Thymus (tissue), 11 donors: ENCODE data around the gene GSTM5. TPM values are rescaled to one million over a fixed set of nuclear protein-coding genes. Genes with fewer than 3 reads are reported as not detected.

Experiments
- DNase-seq, 9 donors: peaks; one replicate each; pipeline ENCODE4 v3.0.0-alpha.2; 2013; ENCODE audit warnings: low spot score in 9 of 9, low read depth in 6 of 9, missing footprints in 1 of 9
- H3K27ac ChIP-seq, 2 donors: one replicate each; pipeline ENCODE4 v1.5.1; 2013; ENCODE audit warnings: control low read depth in 1 of 2, low read depth in 1 of 2, low read length in 1 of 2, mild to moderate bottlenecking in 1 of 2, moderate library complexity in 1 of 2
- H3K27me3 ChIP-seq, 2 donors: one replicate each; pipeline ENCODE4 v1.5.1; 2013; ENCODE audit warnings: low read length in 1 of 2; ENCODE audit not compliant: control insufficient read depth in 2 of 2, insufficient read depth in 1 of 2
- H3K36me3 ChIP-seq, 2 donors: one replicate each; pipeline ENCODE4 v1.5.1; 2013; ENCODE audit warnings: low read length in 1 of 2, mild to moderate bottlenecking in 1 of 2, moderate library complexity in 1 of 2; ENCODE audit not compliant: control insufficient read depth in 2 of 2, insufficient read depth in 2 of 2
- H3K4me1 ChIP-seq, 2 donors: one replicate each; pipeline ENCODE4 v1.5.1; 2013; ENCODE audit warnings: low read length in 2 of 2; ENCODE audit not compliant: control insufficient read depth in 2 of 2, insufficient read depth in 2 of 2
- H3K4me3 ChIP-seq, 2 donors: one replicate each; pipeline ENCODE4 v1.5.1; 2013; ENCODE audit warnings: low read length in 2 of 2, control low read depth in 1 of 2, mild to moderate bottlenecking in 1 of 2
- H3K9me3 ChIP-seq, 2 donors: one replicate each; pipeline ENCODE4 v1.5.1; 2013; ENCODE audit warnings: low read length in 1 of 2, mild to moderate bottlenecking in 1 of 2; ENCODE audit not compliant: control insufficient read depth in 2 of 2, insufficient read depth in 1 of 2
- WGBS: extraction: QIAGEN DNeasy Blood & Tissue Kit; methylation state at CpG from one replicate; pipeline ENCODE4 v1.1.7; 2013; 5-methylcytosine and 5-hydroxymethylcytosine counted together
- polyA plus RNA-seq: library from polyadenylated mRNA; stranded (reverse); fragments of 200-250 nt; gene quantifications from one replicate; pipeline ENCODE4 v1.2.3, GENCODE V29; 2013
- total RNA-seq: library from RNA; stranded (reverse); fragments of 120-200 nt; gene quantifications from one replicate; pipeline ENCODE4 v1.2.4, GENCODE V29; 2013
- donor health status: healthy.

GSTM5 gene
- total and polyA plus RNA-seq, 2 donors, result 2.3 to 4.1 TPM

DNA sequence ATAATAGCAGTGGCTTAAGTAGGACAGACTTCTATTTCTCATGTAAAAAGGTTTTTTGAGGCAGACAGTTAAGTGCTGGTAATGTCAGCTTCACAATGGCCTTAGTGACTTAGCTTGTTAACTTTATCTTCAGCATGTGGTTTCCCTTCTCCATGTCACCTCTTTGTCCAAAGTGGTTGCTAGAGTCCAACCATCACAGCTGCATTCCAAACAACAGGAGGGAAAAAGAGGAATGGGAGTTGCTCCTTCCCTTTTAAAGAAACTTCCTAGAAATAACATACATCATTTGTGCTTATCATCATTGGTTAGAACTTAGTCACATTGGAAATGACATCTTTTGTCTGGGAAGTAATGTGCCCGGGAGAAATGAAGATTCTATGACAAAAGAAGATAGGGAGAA, 9.9 kb downstream of the GSTM5 start:
- Histone ChIP-seq H3K4me3 (no peak overlapping the region), H3K27me3 (no peaks in the 10 kb centered on the region), H3K27ac (no peak overlapping the region), H3K4me1 (no peaks in the 10 kb centered on the region), H3K36me3 (no peaks in the 10 kb centered on the region), H3K9me3 (peaks cover 0 to 4% of the 10 kb centered on the region in 2 donors)
- WGBS, result 99% methylated on average over 1 of the region's 1 CpG
- no peak for DNase-seq

DNA sequence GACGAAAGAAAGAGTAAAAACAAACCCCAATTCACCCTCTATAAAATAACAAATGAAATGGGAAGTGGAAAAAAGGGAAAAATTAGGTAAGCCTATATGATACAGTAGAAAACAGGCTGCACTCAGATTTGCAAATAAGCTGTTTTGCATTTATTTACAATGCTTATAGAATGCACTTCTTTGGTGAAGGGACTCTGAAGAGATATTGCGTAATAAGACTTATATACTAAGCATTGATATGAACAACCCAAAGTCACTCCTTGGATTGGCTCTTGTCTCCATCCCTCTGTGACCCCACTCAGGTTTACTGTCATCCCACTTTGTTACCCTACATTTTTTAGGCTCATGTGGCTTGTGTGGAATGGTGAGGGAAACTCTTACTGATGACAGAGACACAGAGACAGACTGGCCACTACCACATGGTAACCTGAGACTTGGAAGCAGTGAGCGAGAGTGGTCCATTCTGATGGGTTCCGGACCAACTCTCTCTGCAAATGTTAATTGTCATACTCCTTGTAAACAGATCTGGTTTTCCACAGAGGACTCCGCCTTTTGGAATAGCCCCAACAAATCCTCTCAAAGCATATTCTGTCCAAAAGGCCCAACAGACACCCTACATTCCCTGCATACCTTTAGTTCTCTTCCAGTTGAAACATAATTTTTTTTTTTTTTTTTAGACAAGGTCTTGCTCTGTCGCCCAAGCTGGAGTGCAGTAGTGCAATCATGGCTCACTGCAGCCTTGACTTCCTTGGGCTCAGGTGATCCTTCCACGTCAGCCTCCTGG, 11.0 kb downstream of the GSTM5 start:
- no peaks in the 10 kb centered on the region for H3K36me3 ChIP-seq
- DNase-seq, result no peak
- no peak overlapping the region for H3K4me3 ChIP-seq
- H3K27me3 ChIP-seq, result no peaks in the 10 kb centered on the region
- peaks cover 0 to 6% of the 10 kb centered on the region in 2 donors for H3K9me3 ChIP-seq
- H3K4me1 ChIP-seq, result no peaks in the 10 kb centered on the region
- no peak overlapping the region for H3K27ac ChIP-seq
- WGBS, result 95% methylated on average over 7 of the region's 7 CpGs

DNA sequence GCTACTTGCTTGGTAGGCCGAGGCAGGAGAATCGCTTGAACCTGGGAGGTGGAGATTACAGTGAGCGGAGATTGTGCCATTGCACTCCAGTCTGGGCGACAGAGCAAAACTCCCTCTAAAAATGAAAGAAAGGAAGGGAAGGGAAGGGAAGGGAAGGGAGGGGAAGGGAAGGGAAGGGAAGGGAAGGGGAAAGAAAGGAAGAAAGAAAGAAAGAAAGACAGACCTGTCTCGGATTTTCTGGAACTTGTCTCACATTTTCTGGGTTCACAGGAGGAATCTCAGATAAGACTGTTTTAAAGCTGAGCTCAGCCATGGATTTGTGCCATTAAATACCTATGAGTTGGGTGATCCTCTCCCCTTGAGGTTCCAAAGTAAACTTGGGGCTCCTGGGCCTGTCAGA, 12.9 kb downstream of the GSTM5 start:
- 90% methylated on average over 5 of the region's 5 CpGs for WGBS
- no peaks in the 10 kb centered on the region for H3K4me1 ChIP-seq
- H3K9me3 ChIP-seq, result peaks cover 0 to 6% of the 10 kb centered on the region in 2 donors
- H3K27me3 ChIP-seq, result no peaks in the 10 kb centered on the region
- H3K36me3 ChIP-seq, result no peaks in the 10 kb centered on the region
- H3K27ac ChIP-seq, result no peak overlapping the region
- H3K4me3 ChIP-seq, result no peak overlapping the region
- no peak for DNase-seq

- Histone ChIP-seq H3K9me3 (peaks cover 0 to 6% of the 10 kb centered on the region in 2 donors), H3K4me3 (no peak overlapping the region), H3K27ac (no peak overlapping the region), H3K36me3 (no peaks in the 10 kb centered on the region), H3K27me3 (no peaks in the 10 kb centered on the region), H3K4me1 (no peaks in the 10 kb centered on the region)
- DNase-seq, result no peak
- 93% methylated on average over 4 of the region's 4 CpGs for WGBS
These were observed 13.5 kb downstream of the GSTM5 start for GRCh38 chr1:109725510-109725909.

- H3K27ac ChIP-seq, result no peak overlapping the region
- DNase-seq, result no peak
These were observed 14.0 kb downstream of the GSTM5 start for GRCh38 chr1:109726007-109726406.

DNA sequence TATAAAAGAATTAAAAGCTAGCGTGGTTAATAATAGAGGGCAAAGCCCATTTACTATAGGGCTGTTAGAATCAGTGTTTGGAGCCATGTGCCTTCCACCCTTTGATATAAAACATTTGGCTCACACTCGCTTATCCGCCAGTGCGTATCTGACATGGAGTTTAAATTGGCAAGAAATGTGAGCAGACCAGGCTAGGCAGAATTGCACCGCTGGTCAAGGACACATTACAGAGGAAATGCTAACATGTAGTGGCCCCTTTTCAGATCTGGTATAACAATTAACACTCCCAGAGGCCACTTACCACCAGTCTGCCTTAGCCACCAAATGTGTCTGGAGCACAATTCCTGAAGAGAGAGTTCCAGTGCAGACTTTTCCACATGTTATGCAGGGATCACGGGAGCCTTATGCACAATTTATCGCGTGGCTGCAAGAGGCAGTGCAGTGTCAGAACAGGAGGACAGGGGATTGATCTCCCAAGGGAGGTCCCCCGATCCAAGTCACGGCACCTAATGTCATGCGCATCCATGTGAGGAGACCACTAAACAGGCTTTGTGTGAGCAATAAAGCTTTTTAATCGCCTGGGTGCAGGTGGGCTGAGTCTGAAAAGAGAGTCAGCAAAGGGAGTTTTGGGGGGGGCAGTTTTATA, 14.8 kb downstream of the GSTM5 start:
- WGBS, result 97% methylated on average over 12 of the region's 12 CpGs
- no peak overlapping the region for H3K27ac ChIP-seq
- H3K9me3 ChIP-seq, result peaks cover 0 to 6% of the 10 kb centered on the region in 2 donors
- DNase-seq, result no peak
- no peaks in the 10 kb centered on the region for H3K36me3 ChIP-seq
- H3K4me3 ChIP-seq, result no peak overlapping the region
- H3K27me3 ChIP-seq, result no peaks in the 10 kb centered on the region
- H3K4me1 ChIP-seq, result no peaks in the 10 kb centered on the region

More at GRCh38 chr1:109726007-109726406, 14.0 kb downstream of the GSTM5 start:
- WGBS, result 96% methylated on average over 1 of the region's 1 CpG
- H3K27me3 ChIP-seq, result no peaks in the 10 kb centered on the region
- peaks cover 0 to 6% of the 10 kb centered on the region in 2 donors for H3K9me3 ChIP-seq
- H3K4me3 ChIP-seq, result no peak overlapping the region
- H3K4me1 ChIP-seq, result no peaks in the 10 kb centered on the region
- no peaks in the 10 kb centered on the region for H3K36me3 ChIP-seq

GRCh38 chr1:109728870-109729269, 16.8 kb downstream of the GSTM5 start:
- peaks cover 0 to 6% of the 10 kb centered on the region in 2 donors for H3K9me3 ChIP-seq

GRCh38 chr1:109730666-109731065, 18.6 kb downstream of the GSTM5 start:
- Histone ChIP-seq H3K27me3 (no peaks in the 10 kb centered on the region), H3K4me3 (no peak overlapping the region), H3K27ac (no peak overlapping the region), H3K36me3 (no peaks in the 10 kb centered on the region), H3K9me3 (peaks cover 0 to 6% of the 10 kb centered on the region in 2 donors), H3K4me1 (peaks cover 4% of the 10 kb centered on the region in 2 donors)
- WGBS, result 88% methylated on average over 6 of the region's 6 CpGs
- DNase-seq, result no peak

More at GRCh38 chr1:109728870-109729269, 16.8 kb downstream of the GSTM5 start:
- Histone ChIP-seq H3K27me3 (no peaks in the 10 kb centered on the region), H3K4me3 (no peak overlapping the region), H3K4me1 (peaks cover 4% of the 10 kb centered on the region in 2 donors), H3K36me3 (no peaks in the 10 kb centered on the region), H3K27ac (no peak overlapping the region)
- 97% methylated on average over 7 of the region's 7 CpGs for WGBS
- DNase-seq, result no peak

DNA sequence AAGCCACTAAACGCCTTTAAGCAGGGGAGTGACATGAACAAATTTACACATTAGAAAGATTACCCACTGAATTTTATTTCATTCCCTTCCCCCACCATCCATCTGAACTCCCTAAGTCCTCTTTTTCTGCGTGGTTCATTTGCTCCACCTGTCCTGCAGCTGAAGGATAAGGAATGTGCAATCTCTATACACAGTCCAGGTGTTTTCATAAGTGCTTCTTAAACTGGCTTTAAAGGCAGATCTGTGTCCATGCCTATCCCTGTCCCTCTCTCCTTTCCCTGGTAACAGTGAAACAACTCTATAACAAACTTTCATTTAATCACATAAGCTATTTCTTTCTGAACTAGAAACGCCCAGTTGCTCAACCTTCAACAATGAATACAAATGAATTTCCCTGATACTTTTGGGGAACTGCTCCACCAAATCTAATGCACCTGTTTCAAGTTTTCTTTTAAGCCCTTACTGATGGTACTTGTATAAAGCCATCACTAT, 20.4 kb downstream of the GSTM5 start:
- H3K9me3 ChIP-seq, result no peaks in the 10 kb centered on the region
- H3K4me1 ChIP-seq, result peaks cover 4% of the 10 kb centered on the region in 2 donors
- WGBS, result 92% methylated on average over 3 of the region's 3 CpGs
- H3K4me3 ChIP-seq, result no peak overlapping the region
- no peaks in the 10 kb centered on the region for H3K27me3 ChIP-seq
- H3K27ac ChIP-seq, result no peak overlapping the region
- H3K36me3 ChIP-seq, result no peaks in the 10 kb centered on the region
- no peak for DNase-seq
